ENCODE measurements around the gene DNAH14. TPM values are rescaled to one million over a fixed set of nuclear protein-coding genes. Genes with fewer than 3 reads are reported as not detected.

The DNAH14 gene
- total RNA-seq, 1 donor from 2014 or later, result 21.6 TPM

GRCh38 chr1:224903955-224904354 is 25.5 kb upstream of the DNAH14 start:
- peaks cover 3% of the 10 kb centered on the region for H3K27me3 Mint-ChIP-seq (ENCODE audit: unreplicated experiment)
- H3K4me3 Mint-ChIP-seq (ENCODE audit: unreplicated experiment), result no peak overlapping the region
- DNase-seq (ENCODE audit: low spot score), result no peak
- H3K9me3 Mint-ChIP-seq (ENCODE audit: unreplicated experiment), result peaks cover 4% of the 10 kb centered on the region
- H3K4me1 Mint-ChIP-seq (ENCODE audit: unreplicated experiment), result no peaks in the 10 kb centered on the region
- no peak overlapping the region for H3K27ac Mint-ChIP-seq (ENCODE audit: unreplicated experiment)
- no peak for TF ChIP-seq CTCF (IDR thresholded peaks at IDR 0.05; ENCODE audit: unreplicated experiment)
- H3K36me3 Mint-ChIP-seq (ENCODE audit: low read depth, unreplicated experiment), result peaks cover 4% of the 10 kb centered on the region

GRCh38 chr1:224906340-224906739 is 23.1 kb upstream of the DNAH14 start:
- Mint-ChIP-seq H3K4me1 (ENCODE audit: unreplicated experiment) (no peaks in the 10 kb centered on the region), H3K4me3 (ENCODE audit: unreplicated experiment) (no peak overlapping the region), H3K27ac (ENCODE audit: unreplicated experiment) (no peak overlapping the region), H3K36me3 (ENCODE audit: low read depth, unreplicated experiment) (peaks cover 8% of the 10 kb centered on the region), H3K9me3 (ENCODE audit: unreplicated experiment) (peaks cover 13% of the 10 kb centered on the region), H3K27me3 (ENCODE audit: unreplicated experiment) (peaks cover 4% of the 10 kb centered on the region)
- DNase-seq (ENCODE audit: low spot score), result no peak
- no peak for TF ChIP-seq CTCF (IDR thresholded peaks at IDR 0.05; ENCODE audit: unreplicated experiment)

GRCh38 chr1:224911217-224911616 is 18.3 kb upstream of the DNAH14 start:
- peaks cover 2% of the 10 kb centered on the region for H3K27me3 Mint-ChIP-seq (ENCODE audit: unreplicated experiment)
- no peak overlapping the region for H3K27ac Mint-ChIP-seq (ENCODE audit: unreplicated experiment)
- no peak for TF ChIP-seq CTCF (IDR thresholded peaks at IDR 0.05; ENCODE audit: unreplicated experiment)
- H3K36me3 Mint-ChIP-seq (ENCODE audit: low read depth, unreplicated experiment), result peaks cover 14% of the 10 kb centered on the region
- H3K9me3 Mint-ChIP-seq (ENCODE audit: unreplicated experiment), result peaks cover 18% of the 10 kb centered on the region
- H3K4me1 Mint-ChIP-seq (ENCODE audit: unreplicated experiment), result no peaks in the 10 kb centered on the region
- DNase-seq (ENCODE audit: low spot score), result no peak
- H3K4me3 Mint-ChIP-seq (ENCODE audit: unreplicated experiment), result peak overlapping the region; percentile 3

GRCh38 chr1:224914292-224914900 is 15.1 kb upstream of the DNAH14 start:
- no peak for DNase-seq (ENCODE audit: low spot score)
- peaks cover 11% of the 10 kb centered on the region for H3K9me3 Mint-ChIP-seq (ENCODE audit: unreplicated experiment)
- TF ChIP-seq CTCF (IDR thresholded peaks at IDR 0.05; ENCODE audit: unreplicated experiment), result no peak
- peaks cover 3% of the 10 kb centered on the region for H3K27me3 Mint-ChIP-seq (ENCODE audit: unreplicated experiment)
- H3K27ac Mint-ChIP-seq (ENCODE audit: unreplicated experiment), result no peak overlapping the region
- peaks cover 10% of the 10 kb centered on the region for H3K36me3 Mint-ChIP-seq (ENCODE audit: low read depth, unreplicated experiment)
- H3K4me1 Mint-ChIP-seq (ENCODE audit: unreplicated experiment), result no peaks in the 10 kb centered on the region
- H3K4me3 Mint-ChIP-seq (ENCODE audit: unreplicated experiment), result no peak overlapping the region

GRCh38 chr1:224919508-224919907 is 10.0 kb upstream of the DNAH14 start:
- no peak overlapping the region for H3K4me3 Mint-ChIP-seq (ENCODE audit: unreplicated experiment)
- DNase-seq (ENCODE audit: low spot score), result no peak
- H3K27me3 Mint-ChIP-seq (ENCODE audit: unreplicated experiment), result peaks cover 1% of the 10 kb centered on the region
- no peak overlapping the region for H3K27ac Mint-ChIP-seq (ENCODE audit: unreplicated experiment)
- no peaks in the 10 kb centered on the region for H3K9me3 Mint-ChIP-seq (ENCODE audit: unreplicated experiment)
- no peaks in the 10 kb centered on the region for H3K36me3 Mint-ChIP-seq (ENCODE audit: low read depth, unreplicated experiment)
- no peaks in the 10 kb centered on the region for H3K4me1 Mint-ChIP-seq (ENCODE audit: unreplicated experiment)
- TF ChIP-seq CTCF (IDR thresholded peaks at IDR 0.05; ENCODE audit: unreplicated experiment), result no peak
